Activated CD4-positive, alpha-beta memory T cell treated with anti-CD3 and anti-CD28 coated beads, Interleukin-2, amount 10 ng/mL, durations not matched to agents 7 days and 5 days (primary cell): ENCODE data around the gene C2CD2. TPM values are rescaled to one million over a fixed set of nuclear protein-coding genes. Genes with fewer than 3 reads are reported as not detected.
"Not testable (repeated sequence)": the region's sequence is repeated elsewhere in the genome, so short reads cannot be mapped to it uniquely, and the experiment has no call there.

Source experiments
- CTCF ChIA-PET: fragments of 350-600 bp; sonication (Branson Sonifier 250); formaldehyde crosslinking; loops from one replicate; lab custom pipeline; 2021; ENCODE audit warnings: antibody characterized with exemption, inconsistent platforms; lab: Charles Lee
- POLR2A ChIA-PET: fragments of 350-600 bp; sonication (Branson Sonifier 250); formaldehyde crosslinking; loops from one replicate; lab custom pipeline; 2021; ENCODE audit warnings: antibody characterized with exemption; lab: Charles Lee
- DNase-seq: peaks from one replicate; pipeline ENCODE4 v3.0.0-alpha.2; 2020
- H3K27ac Mint-ChIP-seq: one replicate; pipeline ENCODE4 v1.8.0; 2021; ENCODE audit warnings: mild to moderate bottlenecking, mixed read lengths
- H3K27me3 Mint-ChIP-seq: one replicate; pipeline ENCODE4 v1.8.0; 2021; ENCODE audit warnings: mixed read lengths
- H3K36me3 Mint-ChIP-seq: one replicate; pipeline ENCODE4 v1.8.0; 2021; ENCODE audit warnings: low read depth, mixed read lengths
- H3K4me1 Mint-ChIP-seq: one replicate; pipeline ENCODE4 v1.8.0; 2021; ENCODE audit warnings: mixed read lengths
- H3K4me3 Mint-ChIP-seq: one replicate; pipeline ENCODE4 v1.8.0; 2021; ENCODE audit warnings: mild to moderate bottlenecking, mixed read lengths
- H3K9me3 Mint-ChIP-seq: one replicate; pipeline ENCODE4 v1.8.0; 2021; ENCODE audit warnings: mixed read lengths
- total RNA-seq, 2 experiments: library from RNA; stranded (reverse); gene quantifications; one replicate each; pipeline ENCODE4 v1.2.3, GENCODE V29; 2021

Gene C2CD2
- total RNA-seq, 2 experiments from 2014 or later: 5.1 to 6.3 TPM

DNA sequence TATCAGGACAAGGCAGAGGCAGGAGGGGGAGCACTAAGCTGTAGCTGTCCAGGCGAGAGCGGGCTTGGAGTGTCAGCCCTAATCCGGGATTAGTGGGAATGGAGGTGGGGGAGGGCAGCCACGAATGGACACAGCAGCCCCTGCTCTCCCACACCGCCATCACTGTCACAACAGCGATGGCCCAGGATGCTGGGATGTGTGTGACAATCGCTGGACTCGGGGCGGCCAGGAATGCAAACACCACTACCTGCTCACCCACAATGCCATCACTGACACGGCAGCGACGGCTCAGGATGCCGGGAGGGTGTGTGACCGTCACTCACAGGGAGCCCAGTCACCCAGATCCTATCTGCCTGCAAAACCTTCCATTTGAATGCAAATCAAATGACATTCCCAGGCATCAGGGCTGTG is 2.9 kb downstream of the C2CD2 start:
- Mint-ChIP-seq H3K27ac (no peak overlapping the region), H3K4me1 (peaks cover 6% of the 10 kb centered on the region), H3K27me3 (peaks cover 27% of the 10 kb centered on the region), H3K4me3 (no peak overlapping the region), H3K36me3 (no peaks in the 10 kb centered on the region), H3K9me3 (no peaks in the 10 kb centered on the region)
- ChIA-PET POLR2A (no interaction called here), CTCF (no interaction called here)
- DNase-seq: no peak

- H3K27ac Mint-ChIP-seq, H3K9me3 Mint-ChIP-seq, H3K36me3 Mint-ChIP-seq, H3K4me1 Mint-ChIP-seq, POLR2A ChIA-PET, H3K4me3 Mint-ChIP-seq, DNase-seq: not testable (repeated sequence)
- peaks cover 22% of the 10 kb centered on the region for H3K27me3 Mint-ChIP-seq
- CTCF ChIA-PET: interaction anchor here (0.7 kb wide), 1 partner anchor 579 kb away, joined by 3 read pairs; no protein-coding TSS in a partner anchor
Measured at GRCh38 chr21:41949631-41950030, 4.2 kb downstream of the C2CD2 start.

DNA sequence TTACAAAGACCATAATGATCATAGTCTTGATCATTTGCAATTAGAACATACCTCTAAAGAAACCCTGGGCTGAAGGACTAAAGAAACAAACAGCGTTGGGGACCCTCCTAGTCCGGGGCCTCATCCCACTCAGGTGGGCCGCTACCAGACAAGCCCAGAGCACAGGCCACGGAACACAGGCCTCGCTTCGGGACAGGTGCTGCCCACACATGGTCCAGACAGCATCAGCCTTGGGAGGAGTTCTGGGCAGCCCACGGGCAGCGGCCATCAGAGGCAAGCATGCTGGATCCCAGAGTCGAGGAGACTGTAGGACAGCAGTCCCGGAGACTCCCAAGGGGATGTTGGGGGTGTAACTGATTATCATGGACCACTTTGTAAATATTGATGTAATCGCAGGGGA is 4.9 kb downstream of the C2CD2 start:
- ChIA-PET POLR2A (no interaction called here), CTCF (no interaction called here)
- no peaks in the 10 kb centered on the region for H3K36me3 Mint-ChIP-seq
- no peaks in the 10 kb centered on the region for H3K9me3 Mint-ChIP-seq
- peaks cover 16% of the 10 kb centered on the region for H3K27me3 Mint-ChIP-seq
- H3K4me3 Mint-ChIP-seq: no peak overlapping the region
- no peak for DNase-seq
- H3K27ac Mint-ChIP-seq: no peak overlapping the region
- no peaks in the 10 kb centered on the region for H3K4me1 Mint-ChIP-seq

- Mint-ChIP-seq H3K36me3 (no peaks in the 10 kb centered on the region), H3K27me3 (peaks cover 16% of the 10 kb centered on the region), H3K4me1 (no peaks in the 10 kb centered on the region), H3K9me3 (no peaks in the 10 kb centered on the region), H3K27ac (no peak overlapping the region), H3K4me3 (no peak overlapping the region)
- DNase-seq: no peak
- ChIA-PET CTCF (no interaction called here), POLR2A (no interaction called here)
Measured at GRCh38 chr21:41948078-41948895, 5.5 kb downstream of the C2CD2 start.

DNA sequence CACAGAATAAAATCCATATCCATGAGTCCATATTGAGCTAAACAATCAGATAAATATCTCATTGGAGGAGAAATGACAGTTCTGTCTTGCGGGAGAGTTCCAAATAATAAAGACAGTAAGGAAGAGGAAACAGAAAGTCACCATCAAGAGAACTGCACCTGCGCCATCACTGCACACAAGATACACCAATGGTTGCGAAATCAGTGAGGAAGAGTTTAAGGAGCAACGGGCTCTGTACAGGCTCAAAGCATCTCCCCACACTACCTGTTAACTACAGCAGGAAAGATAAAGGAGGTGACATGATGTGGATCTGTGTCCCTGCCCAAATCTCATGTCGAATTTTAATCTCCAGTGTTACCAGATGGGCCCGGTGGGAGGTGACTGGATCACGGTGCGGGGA is 7.8 kb downstream of the C2CD2 start:
- Mint-ChIP-seq H3K9me3 (no peaks in the 10 kb centered on the region), H3K4me3 (no peak overlapping the region), H3K36me3 (no peaks in the 10 kb centered on the region), H3K4me1 (no peaks in the 10 kb centered on the region), H3K27ac (no peak overlapping the region), H3K27me3 (peaks cover 3% of the 10 kb centered on the region)
- ChIA-PET CTCF (no interaction called here), POLR2A (no interaction called here)
- DNase-seq: no peak

- Mint-ChIP-seq H3K9me3 (no peaks in the 10 kb centered on the region), H3K4me3 (no peak overlapping the region), H3K4me1 (no peaks in the 10 kb centered on the region), H3K27ac (no peak overlapping the region), H3K36me3 (no peaks in the 10 kb centered on the region), H3K27me3 (peaks cover 9% of the 10 kb centered on the region)
- POLR2A ChIA-PET: no interaction called here
- CTCF ChIA-PET: interaction anchor here (1.5 kb wide), 1 partner anchor 17 kb away, joined by 3 read pairs; no protein-coding TSS in a partner anchor
- no peak for DNase-seq
Measured at GRCh38 chr21:41943851-41944250, 10.0 kb downstream of the C2CD2 start.

DNA sequence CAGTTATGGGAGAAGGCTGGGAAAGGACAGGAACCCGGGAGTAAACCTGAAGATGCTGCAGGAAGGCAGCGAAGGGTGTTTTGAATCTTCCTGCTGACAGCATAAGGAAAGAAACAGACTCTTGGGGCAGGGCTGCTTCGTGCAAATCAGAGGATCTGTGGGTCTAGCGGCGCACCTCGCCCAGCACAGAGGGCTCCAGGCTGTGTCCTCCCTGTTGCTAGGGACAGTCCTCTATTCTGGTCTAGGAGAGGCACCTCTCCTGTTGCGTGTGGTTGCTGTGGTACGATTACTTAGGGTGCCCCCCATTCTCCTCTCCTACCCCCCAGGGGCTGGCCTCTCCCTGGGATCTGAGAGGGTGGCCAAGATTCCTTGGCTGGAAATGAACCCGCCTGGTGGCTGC is 11.4 kb downstream of the C2CD2 start:
- no peak for DNase-seq
- ChIA-PET POLR2A (no interaction called here), CTCF (no interaction called here)
- no peak overlapping the region for H3K27ac Mint-ChIP-seq
- no peak overlapping the region for H3K4me3 Mint-ChIP-seq
- H3K27me3 Mint-ChIP-seq: peaks cover 14% of the 10 kb centered on the region
- H3K36me3 Mint-ChIP-seq: no peaks in the 10 kb centered on the region
- H3K9me3 Mint-ChIP-seq: no peaks in the 10 kb centered on the region
- H3K4me1 Mint-ChIP-seq: no peaks in the 10 kb centered on the region

GRCh38 chr21:41941941-41942340 is 11.9 kb downstream of the C2CD2 start:
- ChIA-PET POLR2A (no interaction called here), CTCF (no interaction called here)
- DNase-seq: no peak
- H3K4me1 Mint-ChIP-seq: no peaks in the 10 kb centered on the region
- H3K27ac Mint-ChIP-seq: no peak overlapping the region
- no peak overlapping the region for H3K4me3 Mint-ChIP-seq
- no peaks in the 10 kb centered on the region for H3K36me3 Mint-ChIP-seq
- H3K9me3 Mint-ChIP-seq: no peaks in the 10 kb centered on the region
- H3K27me3 Mint-ChIP-seq: peaks cover 15% of the 10 kb centered on the region

DNA sequence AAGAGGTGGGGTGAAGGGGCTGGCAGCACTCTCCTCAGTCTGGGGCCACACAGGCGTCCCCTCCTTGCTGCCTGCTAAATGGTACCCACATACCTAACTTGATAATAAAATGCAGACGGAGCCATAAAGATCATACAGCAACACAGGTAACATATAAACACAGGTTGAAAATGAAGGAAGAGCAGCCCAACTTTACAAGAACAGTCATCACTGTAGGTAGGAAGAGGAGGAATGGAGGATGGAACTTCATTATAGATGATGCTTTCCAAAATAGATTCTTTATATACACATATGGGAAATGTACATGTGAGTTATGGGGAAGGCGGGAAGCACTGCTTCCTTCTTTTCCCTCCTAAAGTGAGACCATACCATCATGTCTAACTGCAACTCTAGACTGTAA is 13.4 kb downstream of the C2CD2 start:
- Mint-ChIP-seq H3K9me3 (no peaks in the 10 kb centered on the region), H3K4me1 (no peaks in the 10 kb centered on the region), H3K27me3 (peaks cover 16% of the 10 kb centered on the region), H3K27ac (no peak overlapping the region), H3K4me3 (no peak overlapping the region), H3K36me3 (no peaks in the 10 kb centered on the region)
- CTCF ChIA-PET: no interaction called here
- no peak for DNase-seq
- POLR2A ChIA-PET: no interaction called here

DNA sequence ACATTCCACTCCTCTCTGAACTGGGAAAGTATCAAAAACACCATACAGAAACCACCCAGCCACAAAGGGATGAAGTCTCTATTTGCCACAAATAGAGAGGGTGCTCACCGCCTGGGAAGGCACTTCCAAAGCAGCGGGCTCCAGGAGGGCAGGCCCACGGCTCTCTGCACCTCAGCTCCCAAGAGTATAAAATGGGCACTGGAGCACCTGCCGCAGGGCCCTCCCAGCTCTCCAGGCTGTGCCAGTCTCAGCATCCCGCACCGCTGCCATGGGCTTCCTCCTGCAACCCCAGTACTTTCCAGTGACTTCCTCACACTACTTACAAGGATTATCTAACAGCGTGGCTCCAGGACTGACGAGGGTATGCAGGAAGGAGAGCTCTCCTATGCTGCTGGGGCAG is 14.4 kb downstream of the C2CD2 start:
- POLR2A ChIA-PET: no interaction called here
- H3K4me3 Mint-ChIP-seq: no peak overlapping the region
- no peaks in the 10 kb centered on the region for H3K36me3 Mint-ChIP-seq
- H3K27me3 Mint-ChIP-seq: peaks cover 23% of the 10 kb centered on the region
- CTCF ChIA-PET: no interaction called here
- no peak for DNase-seq
- H3K9me3 Mint-ChIP-seq: no peaks in the 10 kb centered on the region
- no peaks in the 10 kb centered on the region for H3K4me1 Mint-ChIP-seq
- H3K27ac Mint-ChIP-seq: no peak overlapping the region

DNA sequence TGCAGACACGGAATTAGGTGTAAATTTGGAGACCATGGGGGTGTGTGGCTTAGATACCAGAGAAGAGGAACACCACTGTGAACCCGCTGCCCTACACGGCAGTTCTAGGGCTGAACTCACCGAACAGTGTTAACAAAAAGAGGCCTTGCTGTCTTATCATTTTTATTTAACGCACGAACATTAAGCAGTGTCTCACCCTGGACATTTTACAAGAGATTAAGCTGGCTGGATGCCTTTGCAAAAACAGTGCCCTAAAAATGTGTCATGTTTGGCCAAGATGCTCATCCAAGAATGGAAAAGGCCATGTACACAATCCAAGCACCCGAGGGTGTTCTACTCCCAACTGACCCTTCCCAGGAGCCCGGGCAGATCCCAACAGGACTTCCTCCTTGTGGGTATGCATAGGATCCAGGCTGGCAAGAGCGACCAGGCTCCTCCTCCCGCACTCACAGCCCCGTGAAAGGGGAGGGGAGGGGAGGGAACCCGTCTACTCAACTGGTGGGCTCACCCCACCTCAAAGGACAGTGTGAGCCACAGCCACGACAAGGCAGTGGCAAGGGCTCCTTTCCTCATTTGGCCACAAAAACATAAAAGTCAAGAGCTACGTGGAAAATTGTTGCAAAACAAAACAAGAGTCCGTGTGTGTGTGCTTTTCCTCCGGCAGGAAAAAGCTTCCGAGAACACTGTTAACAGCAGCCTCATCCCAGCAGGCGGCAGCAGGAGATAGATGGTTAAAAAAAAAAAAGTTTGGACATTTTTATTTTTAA is 20.3 kb downstream of the C2CD2 start:
- Mint-ChIP-seq H3K36me3 (no peaks in the 10 kb centered on the region), H3K4me1 (peaks cover 5% of the 10 kb centered on the region), H3K9me3 (no peaks in the 10 kb centered on the region), H3K27ac (no peak overlapping the region), H3K27me3 (peaks cover 23% of the 10 kb centered on the region), H3K4me3 (no peak overlapping the region)
- CTCF ChIA-PET: interaction anchor here (1.8 kb wide), 1 partner anchor 184 kb away, joined by 4 read pairs; no protein-coding TSS in a partner anchor
- DNase-seq: no peak
- POLR2A ChIA-PET: no interaction called here

GRCh38 chr21:41932576-41933312 is 21.1 kb downstream of the C2CD2 start:
- H3K4me3 Mint-ChIP-seq: no peak overlapping the region
- peaks cover 11% of the 10 kb centered on the region for H3K4me1 Mint-ChIP-seq
- no peak for DNase-seq
- CTCF ChIA-PET: interaction anchor here (1.8 kb wide), 1 partner anchor 184 kb away, joined by 4 read pairs; no protein-coding TSS in a partner anchor
- peaks cover 20% of the 10 kb centered on the region for H3K27me3 Mint-ChIP-seq
- no peaks in the 10 kb centered on the region for H3K36me3 Mint-ChIP-seq
- H3K9me3 Mint-ChIP-seq: no peaks in the 10 kb centered on the region
- POLR2A ChIA-PET: no interaction called here
- H3K27ac Mint-ChIP-seq: no peak overlapping the region

DNA sequence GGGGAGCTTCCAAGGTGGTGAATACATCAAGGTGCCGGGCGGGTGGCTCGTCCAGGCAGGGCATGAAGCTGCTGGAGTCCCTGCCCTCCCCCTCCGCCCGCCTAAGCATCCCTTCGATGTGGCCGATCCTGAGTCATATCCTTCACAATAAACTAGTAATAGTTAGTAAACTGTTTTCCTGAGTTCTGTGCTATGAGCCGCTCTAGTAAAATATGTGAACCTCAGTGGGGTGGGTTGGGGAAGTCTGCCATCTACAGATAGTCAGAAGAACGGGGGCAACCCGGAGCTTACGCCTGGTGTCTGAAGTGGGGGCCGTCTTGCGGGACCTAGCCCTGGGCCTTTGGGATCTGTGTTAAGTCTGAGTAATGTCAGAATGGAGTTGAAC is 21.6 kb downstream of the C2CD2 start:
- Mint-ChIP-seq H3K27ac (no peak overlapping the region), H3K36me3 (no peaks in the 10 kb centered on the region), H3K4me3 (no peak overlapping the region), H3K27me3 (peaks cover 17% of the 10 kb centered on the region), H3K9me3 (no peaks in the 10 kb centered on the region), H3K4me1 (peaks cover 13% of the 10 kb centered on the region)
- CTCF ChIA-PET: no interaction called here
- POLR2A ChIA-PET: no interaction called here
- DNase-seq: no peak
